ENCODE measurements around the gene SERINC5. TPM values are rescaled to one million over a fixed set of nuclear protein-coding genes. Genes with fewer than 3 reads are reported as not detected.
A peak's percentile ranks its signal among the peaks of the same experiment; 100 is the strongest.
"Not testable (repeated sequence)": the region's sequence is repeated elsewhere in the genome, so short reads cannot be mapped to it uniquely, and the experiment has no call there.

SERINC5 gene
- total RNA-seq (10 to 100 TPM; 57.0 to 80.7 TPM), polyA plus RNA-seq (ENCODE audit: insufficient read length in 6 of 6) (10 to 100 TPM; 36.7 to 52.6 (median 43.2) TPM)
- long read RNA-seq, donor 1, full-length matches to known transcripts = 13 of 19 reads
- long read RNA-seq, donor 1, partial matches to known transcripts = 6 of 19 reads
- long read RNA-seq, donor 1, other reads (novel, unspliced or antisense) = 0 of 19 reads
- long read RNA-seq, donor 2, full-length matches to known transcripts = 17 of 17 reads
- long read RNA-seq, donor 2, partial matches to known transcripts = 0 of 17 reads
- long read RNA-seq, donor 2, other reads (novel, unspliced or antisense) = 0 of 17 reads
- long read RNA-seq, donor 3, full-length matches to known transcripts = 8 of 8 reads
- long read RNA-seq, donor 3, partial matches to known transcripts = 0 of 8 reads
- long read RNA-seq, donor 3, other reads (novel, unspliced or antisense) = 0 of 8 reads
- long read RNA-seq, donor 4, full-length matches to known transcripts = 3 of 9 reads
- long read RNA-seq, donor 4, partial matches to known transcripts = 1 of 9 reads
- long read RNA-seq, donor 4, other reads (novel, unspliced or antisense) = 5 of 9 reads
- long read RNA-seq, donor 5, full-length matches to known transcripts = 9 of 9 reads
- long read RNA-seq, donor 5, partial matches to known transcripts = 0 of 9 reads
- long read RNA-seq, donor 5, other reads (novel, unspliced or antisense) = 0 of 9 reads
- long read RNA-seq, donor 6, full-length matches to known transcripts = 9 of 9 reads
- long read RNA-seq, donor 6, partial matches to known transcripts = 0 of 9 reads
- long read RNA-seq, donor 6, other reads (novel, unspliced or antisense) = 0 of 9 reads
- long read RNA-seq, donor 7, full-length matches to known transcripts = 1 of 1 reads
- long read RNA-seq, donor 7, partial matches to known transcripts = 0 of 1 reads
- long read RNA-seq, donor 7, other reads (novel, unspliced or antisense) = 0 of 1 reads
- long read RNA-seq, donor 8, full-length matches to known transcripts = 8 of 65 reads
- long read RNA-seq, donor 8, partial matches to known transcripts = 57 of 65 reads
- long read RNA-seq, donor 8, other reads (novel, unspliced or antisense) = 0 of 65 reads
- long read RNA-seq, donor 9 = 0 reads
- long read RNA-seq, donor 10, full-length matches to known transcripts = 4 of 8 reads
- long read RNA-seq, donor 10, partial matches to known transcripts = 2 of 8 reads
- long read RNA-seq, donor 10, other reads (novel, unspliced or antisense) = 2 of 8 reads
- long read RNA-seq, donor 11, full-length matches to known transcripts = 19 of 19 reads
- long read RNA-seq, donor 11, partial matches to known transcripts = 0 of 19 reads
- long read RNA-seq, donor 11, other reads (novel, unspliced or antisense) = 0 of 19 reads
- long read RNA-seq, donor 12, full-length matches to known transcripts = 8 of 13 reads
- long read RNA-seq, donor 12, partial matches to known transcripts = 5 of 13 reads
- long read RNA-seq, donor 12, other reads (novel, unspliced or antisense) = 0 of 13 reads

- no peaks in the 10 kb centered on the region for H3K27me3 ChIP-seq
- ATAC-seq (peak; percentile 89), DNase-seq (peak; percentile 82 to 96 (median 92))
Measured at GRCh38 chr5:80255811-80256712, at the start of gene SERINC5. SERINC5 (minus strand) TSS chr5:80256048; CDS start chr5:80255922, 126 bp downstream.

GRCh38 chr5:80302636-80303035 lies 46.8 kb upstream of the SERINC5 start:
- ATAC-seq (no peak), DNase-seq (no peak)
- Histone ChIP-seq H3K4me3 (no peak overlapping the region), H3K27me3 (no peaks in the 10 kb centered on the region), H3K9me3 (no peaks in the 10 kb centered on the region), H3K36me3 (no peaks in the 10 kb centered on the region), H3K27ac (no peak overlapping the region), H3K4me1 (no peaks in the 10 kb centered on the region)
- TF ChIP-seq CTCF (IDR thresholded peaks at IDR 0.05) = no peak
- intact Hi-C loops (cut with DNase I) = no loop called here

More at GRCh38 chr5:80255811-80256712, at the start of gene SERINC5:
- intact Hi-C loops (cut with DNase I) = no loop called here
- no peak for TF ChIP-seq CTCF (IDR thresholded peaks at IDR 0.05)
- Histone ChIP-seq H3K36me3 (no peaks in the 10 kb centered on the region), H3K4me3 (peak within 1 kb of the TSS; percentile 90 to 92), H3K9me3 (no peaks in the 10 kb centered on the region), H3K27ac (peak within 1 kb of the TSS; percentile 96 to 99), H3K4me1 (peaks cover 22 to 42% of the 10 kb centered on the region in 2 donors)

GRCh38 chr5:80301342-80301741 lies 45.5 kb upstream of the SERINC5 start:
- DNase-seq; H3K36me3 ChIP-seq; ATAC-seq; H3K27me3 ChIP-seq; H3K9me3 ChIP-seq; H3K4me3 ChIP-seq; intact Hi-C loops (cut with DNase I); H3K4me1 ChIP-seq; H3K27ac ChIP-seq: not testable (repeated sequence)

GRCh38 chr5:80300796-80301195 lies 44.9 kb upstream of the SERINC5 start:
- H3K4me1 ChIP-seq; H3K36me3 ChIP-seq; H3K9me3 ChIP-seq; ATAC-seq; H3K27me3 ChIP-seq; DNase-seq; H3K4me3 ChIP-seq; H3K27ac ChIP-seq; intact Hi-C loops (cut with DNase I): not testable (repeated sequence)

GRCh38 chr5:80300125-80300524 lies 44.3 kb upstream of the SERINC5 start:
- ATAC-seq = no peak
- TF ChIP-seq CTCF (IDR thresholded peaks at IDR 0.05) = no peak
- Histone ChIP-seq H3K4me1 (no peaks in the 10 kb centered on the region), H3K27ac (no peak overlapping the region), H3K27me3 (no peaks in the 10 kb centered on the region), H3K36me3 (no peaks in the 10 kb centered on the region), H3K4me3 (no peak overlapping the region), H3K9me3 (no peaks in the 10 kb centered on the region)
- intact Hi-C loops (cut with DNase I) = no loop called here
- DNase-seq = no peak

All from left lung (tissue), 14 donors.